Stimulated activated CD4-positive, alpha-beta T cell treated with anti-CD3 and anti-CD28 coated beads, Interleukin-15, amount 100 ng/mL, for 1 hour (primary cell): ENCODE measurements around the gene CLMN.

Source experiments
- DNase-seq, 2 donors: peaks; one replicate each; pipeline ENCODE4 v3.0.0-alpha.2; 2020; ENCODE audit warnings: low read depth in 1 of 2, low spot score in 1 of 2

The CLMN gene

GRCh38 chr14:95322651-95323050 is 2.9 kb upstream of the CLMN start:
- DNase-seq: no peak

GRCh38 chr14:95321693-95322455 is 2.2 kb upstream of the CLMN start:
- no peak for DNase-seq

- DNase-seq: no peak
These were observed 1.4 kb upstream of the CLMN start for GRCh38 chr14:95320955-95321600.

- DNase-seq: no peak
These were observed 579 bp upstream of the CLMN start for GRCh38 chr14:95320078-95320895.

GRCh38 chr14:95318399-95319311 is 1.1 kb downstream of the CLMN start:
- DNase-seq: no peak

GRCh38 chr14:95317817-95318343 is 1.8 kb downstream of the CLMN start:
- DNase-seq: no peak

- DNase-seq: no peak
These were observed 2.9 kb downstream of the CLMN start for GRCh38 chr14:95316821-95317220.

- DNase-seq: no peak
These were observed 4.1 kb downstream of the CLMN start for GRCh38 chr14:95315579-95315978.

- no peak for DNase-seq
These were observed 4.6 kb downstream of the CLMN start for GRCh38 chr14:95315156-95315555.

GRCh38 chr14:95314609-95315008 is 5.1 kb downstream of the CLMN start:
- DNase-seq: no peak

- DNase-seq: no peak
These were observed 6.0 kb downstream of the CLMN start for GRCh38 chr14:95313707-95314106.

GRCh38 chr14:95313190-95313589 is 6.5 kb downstream of the CLMN start:
- no peak for DNase-seq

- DNase-seq: no peak
These were observed 7.4 kb downstream of the CLMN start for GRCh38 chr14:95312311-95312710.

GRCh38 chr14:95311752-95312151 is 8.0 kb downstream of the CLMN start:
- DNase-seq: no peak

- no peak for DNase-seq
These were observed 8.9 kb downstream of the CLMN start for GRCh38 chr14:95310635-95311380.

- DNase-seq: no peak
These were observed 10.3 kb downstream of the CLMN start for GRCh38 chr14:95309261-95310051.

- no peak for DNase-seq
These were observed 11.6 kb downstream of the CLMN start for GRCh38 chr14:95308073-95308472.

- no peak for DNase-seq
These were observed 12.2 kb downstream of the CLMN start for GRCh38 chr14:95307402-95308041.

- no peak for DNase-seq
These were observed 13.8 kb downstream of the CLMN start for GRCh38 chr14:95305940-95306339.
